HUDEP-2 (cell line): ENCODE results near the gene TNFRSF21.

ENCODE experiments used
- DNase-seq, 76 experiments: peaks; one replicate each; lab custom pipeline; 2025; ENCODE audit not compliant: unreplicated experiment in 76 of 76; lab: John Stamatoyannopoulos, UW

The TNFRSF21 gene

GRCh38 chr6:47182291-47182957 is 127.3 kb downstream of the TNFRSF21 start:
- no peak for DNase-seq

GRCh38 chr6:47181681-47182080 is 128.0 kb downstream of the TNFRSF21 start:
- DNase-seq = no peak
